ENCODE data around the gene CANT1.
A peak's percentile ranks its signal among the peaks of the same experiment; 100 is the strongest.

Gene CANT1

GRCh38 chr17:78993981-78994671 lies 15.4 kb downstream of the CANT1 start:
- no peak for DNase-seq

- no peak for DNase-seq
These were observed 16.2 kb downstream of the CANT1 start for GRCh38 chr17:78993241-78993956.

- no peak for DNase-seq
These were observed 16.9 kb downstream of the CANT1 start for GRCh38 chr17:78992542-78993212.

GRCh38 chr17:78991906-78992532 lies 17.5 kb downstream of the CANT1 start:
- DNase-seq = no peak

GRCh38 chr17:78991017-78991738 lies 18.4 kb downstream of the CANT1 start:
- no peak for DNase-seq

- no peak for DNase-seq
These were observed 19.1 kb downstream of the CANT1 start for GRCh38 chr17:78990349-78991016.

GRCh38 chr17:78988152-78988551 lies 21.4 kb downstream of the CANT1 start:
- no peak for DNase-seq

- peak; percentile 47 for DNase-seq
These were observed 22.8 kb downstream of the CANT1 start for GRCh38 chr17:78986649-78987328.

GRCh38 chr17:78986048-78986648 lies 23.4 kb downstream of the CANT1 start:
- DNase-seq = peak; percentile 55

GRCh38 chr17:78985395-78985794 lies 24.2 kb downstream of the CANT1 start:
- DNase-seq = no peak

- DNase-seq = no peak
These were observed 28.3 kb downstream of the CANT1 start for GRCh38 chr17:78981010-78981888.

- DNase-seq = no peak
These were observed 29.0 kb downstream of the CANT1 start for GRCh38 chr17:78980624-78980972.

- no peak for DNase-seq
These were observed 29.6 kb downstream of the CANT1 start, which contains the start of gene LGALS3BP for GRCh38 chr17:78979780-78980623. Gene LGALS3BP, minus strand, starts transcription at chr17:78979923. Its CDS starts 2,732 bp downstream, at chr17:78977191.

- no peak for DNase-seq
These were observed 31.3 kb downstream of the CANT1 start for GRCh38 chr17:78977997-78978973.

GRCh38 chr17:78977681-78977943 lies 32.0 kb downstream of the CANT1 start:
- DNase-seq = no peak

GRCh38 chr17:78976907-78977680 lies 32.5 kb downstream of the CANT1 start:
- no peak for DNase-seq

Data from GDM1 (cell line).